NCI-H1105 treated with DMSO at 0.1 percent for 48 hours (cell line): ENCODE data around the gene MAP1B.

Experiments used
- DNase-seq: peaks from one replicate; lab custom pipeline; 2025; lab: John Stamatoyannopoulos, UW

Gene MAP1B

GRCh38 chr5:72133212-72133990 lies 26.1 kb downstream of the MAP1B start:
- DNase-seq = no peak

GRCh38 chr5:72134226-72134899 lies 27.1 kb downstream of the MAP1B start:
- no peak for DNase-seq

GRCh38 chr5:72137826-72138409 lies 30.6 kb downstream of the MAP1B start:
- DNase-seq = no peak

- DNase-seq = no peak
These were observed 31.8 kb downstream of the MAP1B start for GRCh38 chr5:72138943-72139521.

- DNase-seq = no peak
These were observed 33.4 kb downstream of the MAP1B start for GRCh38 chr5:72140711-72141110.

GRCh38 chr5:72141440-72142355 lies 34.4 kb downstream of the MAP1B start:
- no peak for DNase-seq

GRCh38 chr5:72144762-72145161 lies 37.5 kb downstream of the MAP1B start:
- DNase-seq = no peak

- peak; percentile 53 for DNase-seq
These were observed 38.1 kb downstream of the MAP1B start for GRCh38 chr5:72145348-72145747.

- no peak for DNase-seq
These were observed 38.8 kb downstream of the MAP1B start for GRCh38 chr5:72146056-72146455.

GRCh38 chr5:72147569-72147968 lies 40.3 kb downstream of the MAP1B start:
- DNase-seq = no peak

- DNase-seq = no peak
These were observed 42.5 kb downstream of the MAP1B start for GRCh38 chr5:72149742-72150141.

GRCh38 chr5:72151169-72151568 lies 43.9 kb downstream of the MAP1B start:
- no peak for DNase-seq

- DNase-seq = no peak
These were observed 44.4 kb downstream of the MAP1B start for GRCh38 chr5:72151646-72152045.

- DNase-seq = no peak
These were observed 45.3 kb downstream of the MAP1B start for GRCh38 chr5:72152545-72152944.

GRCh38 chr5:72153551-72153950 lies 46.3 kb downstream of the MAP1B start:
- DNase-seq = no peak

GRCh38 chr5:72154076-72154756 lies 46.9 kb downstream of the MAP1B start:
- no peak for DNase-seq

- no peak for DNase-seq
These were observed 49.8 kb downstream of the MAP1B start for GRCh38 chr5:72156946-72157624.

- no peak for DNase-seq
These were observed 50.3 kb downstream of the MAP1B start for GRCh38 chr5:72157625-72157962.

- no peak for DNase-seq
These were observed 52.2 kb downstream of the MAP1B start for GRCh38 chr5:72159501-72159911.

GRCh38 chr5:72160329-72160728 lies 53.1 kb downstream of the MAP1B start:
- no peak for DNase-seq

GRCh38 chr5:72160959-72161358 lies 53.7 kb downstream of the MAP1B start:
- DNase-seq = no peak
